ENCODE results near the gene GAN. TPM values are rescaled to one million over a fixed set of nuclear protein-coding genes. Genes with fewer than 3 reads are reported as not detected.

GAN gene
- total and polyA plus RNA-seq, 2 donors (not counting 1 experiment from before 2014, with no cell fraction given) = 0.79 to 6.9 TPM

GRCh38 chr16:81321039-81321438 is 6.3 kb downstream of the GAN start:
- Mint-ChIP-seq H3K9me3 (ENCODE audit: insufficient read depth) (no peaks in the 10 kb centered on the region), H3K4me1 (peaks cover 2% of the 10 kb centered on the region), H3K27ac (no peak overlapping the region), H3K27me3 (no peaks in the 10 kb centered on the region), H3K4me3 (no peak overlapping the region)
- Histone ChIP-seq H4K20me1 (ENCODE audit: control insufficient read depth, insufficient read depth, low read length, poor library complexity, severe bottlenecking) (peaks cover 18% of the 10 kb centered on the region), H3K27ac (ENCODE audit: low read length in 2 of 2) (no peak overlapping the region), H3K36me3 (replicated peaks in 1 of 2; ENCODE audit: control extremely low read depth in 1 of 2, control insufficient read depth in 1 of 2, extremely low read depth in 1 of 2, insufficient read depth in 2 of 2, low read length in 1 of 2) (no peaks in the 10 kb centered on the region), H2AFZ (ENCODE audit: insufficient read depth, low read depth, low read length, poor library complexity, severe bottlenecking) (no peak overlapping the region), H3K4me3 (ENCODE audit: control extremely low read depth in 1 of 5, extremely low read depth in 1 of 5, insufficient read depth in 1 of 5, low read depth in 2 of 5, low read length in 4 of 5) (no peak overlapping the region), H3K9me3 (ENCODE audit: control extremely low read depth in 1 of 3, control insufficient read depth in 2 of 3, insufficient read depth in 1 of 3, low read length in 2 of 3) (no peaks in the 10 kb centered on the region), H3K27me3 (replicated peaks in 1 of 4; ENCODE audit: control extremely low read depth in 1 of 4, control insufficient read depth in 3 of 4, insufficient read depth in 4 of 4, low read length in 3 of 4) (no peaks in the 10 kb centered on the region), H3K79me2 (ENCODE audit: control insufficient read depth, insufficient read depth, low read length) (peaks cover 81% of the 10 kb centered on the region), H3K4me2 (replicated peaks; ENCODE audit: low read depth, low read length, poor library complexity, severe bottlenecking) (no peak overlapping the region), H3K4me1 (ENCODE audit: control insufficient read depth in 2 of 2, insufficient read depth in 2 of 2, low read length in 2 of 2) (peaks cover 1 to 2% of the 10 kb centered on the region in 2 donors), H3K9ac (ENCODE audit: low read length) (no peak overlapping the region)
- ChIA-PET POLR2A (no interaction called here), CTCF (no interaction called here)
- no peak for TF ChIP-seq EZH2 (IDR thresholded peaks at IDR 0.05; ENCODE audit: borderline replicate concordance, insufficient read depth, low read depth, low read length, poor library complexity, severe bottlenecking)
- no peak for TF ChIP-seq CTCF (IDR thresholded peaks at IDR 0.05)
- ATAC-seq (ENCODE audit: low read depth) = no peak
- no peak for DNase-seq
- WGBS (ENCODE audit: insufficient coverage) = no CpG with 5 or more reads among the region's 2 CpGs
- intact Hi-C loops (cut with micrococcal nuclease) = no loop called here

- no peak for ATAC-seq (ENCODE audit: low read depth)
- H3K4me3 Mint-ChIP-seq = no peak overlapping the region
- DNase-seq = no peak
- peaks cover 80% of the 10 kb centered on the region for H3K79me2 ChIP-seq (ENCODE audit: control insufficient read depth, insufficient read depth, low read length)
- intact Hi-C loops (cut with micrococcal nuclease) = no loop called here
- no peak overlapping the region for H3K9ac ChIP-seq (ENCODE audit: low read length)
- H3K4me1 ChIP-seq (ENCODE audit: control insufficient read depth in 2 of 2, insufficient read depth in 2 of 2, low read length in 2 of 2) = no peaks in the 10 kb centered on the region
- ChIA-PET CTCF (no interaction called here), POLR2A (no interaction called here)
- H3K36me3 ChIP-seq (replicated peaks in 1 of 2; ENCODE audit: control extremely low read depth in 1 of 2, control insufficient read depth in 1 of 2, extremely low read depth in 1 of 2, insufficient read depth in 2 of 2, low read length in 1 of 2) = peaks cover 0 to under 1% of the 10 kb centered on the region in 2 experiments
- H3K9me3 Mint-ChIP-seq (ENCODE audit: insufficient read depth) = no peaks in the 10 kb centered on the region
- no peaks in the 10 kb centered on the region for H3K9me3 ChIP-seq (ENCODE audit: control extremely low read depth in 1 of 3, control insufficient read depth in 2 of 3, insufficient read depth in 1 of 3, low read length in 2 of 3)
- H3K27me3 ChIP-seq (replicated peaks in 1 of 4; ENCODE audit: control extremely low read depth in 1 of 4, control insufficient read depth in 3 of 4, insufficient read depth in 4 of 4, low read length in 3 of 4) = no peaks in the 10 kb centered on the region
- H3K27ac ChIP-seq (ENCODE audit: low read length in 2 of 2) = no peak overlapping the region
- no peak overlapping the region for H3K27ac Mint-ChIP-seq
- no peak overlapping the region for H3K4me2 ChIP-seq (replicated peaks; ENCODE audit: low read depth, low read length, poor library complexity, severe bottlenecking)
- H4K20me1 ChIP-seq (ENCODE audit: control insufficient read depth, insufficient read depth, low read length, poor library complexity, severe bottlenecking) = peaks cover 18% of the 10 kb centered on the region
- H2AFZ ChIP-seq (ENCODE audit: insufficient read depth, low read depth, low read length, poor library complexity, severe bottlenecking) = no peak overlapping the region
- WGBS (ENCODE audit: insufficient coverage) = no CpG with 5 or more reads among the region's 5 CpGs
- no peaks in the 10 kb centered on the region for H3K4me1 Mint-ChIP-seq
- H3K4me3 ChIP-seq (ENCODE audit: control extremely low read depth in 1 of 5, extremely low read depth in 1 of 5, insufficient read depth in 1 of 5, low read depth in 2 of 5, low read length in 4 of 5) = no peak overlapping the region
- no peaks in the 10 kb centered on the region for H3K27me3 Mint-ChIP-seq
- TF ChIP-seq EZH2 (IDR thresholded peaks at IDR 0.05; ENCODE audit: borderline replicate concordance, insufficient read depth, low read depth, low read length, poor library complexity, severe bottlenecking) (no peak), CTCF (IDR thresholded peaks at IDR 0.05) (no peak)
These were observed 6.8 kb downstream of the GAN start for GRCh38 chr16:81321536-81321935.
